ENCODE results near the gene QPCTL. TPM values are rescaled to one million over a fixed set of nuclear protein-coding genes. Genes with fewer than 3 reads are reported as not detected.

Gene QPCTL
- total and polyA plus RNA-seq, 2 of the 4 experiments (the other 2 are of a cell fraction): 6.6 to 11.5 TPM

- in situ Hi-C loops (cut with MboI; ENCODE audit: low sequenced_read_pairs): no loop called here
- H3K36me3 ChIP-seq (ENCODE audit: control insufficient read depth, insufficient read depth, low read length): no peaks in the 10 kb centered on the region
- H2BK5ac ChIP-seq (ENCODE audit: low read depth, low read length, poor library complexity, severe bottlenecking): no peak overlapping the region
- H3K9me1 ChIP-seq (ENCODE audit: insufficient read depth, low read length): no peaks in the 10 kb centered on the region
- no peak overlapping the region for H3K9ac ChIP-seq (ENCODE audit: low read depth, low read length)
- no peak overlapping the region for H3K27ac ChIP-seq (ENCODE audit: insufficient read depth, low read length)
- H4K20me1 ChIP-seq (ENCODE audit: insufficient read depth, low read length): no peaks in the 10 kb centered on the region
- H3K14ac ChIP-seq (replicated peaks; ENCODE audit: low read depth, low read length): no peak overlapping the region
- peak overlapping the region; percentile 50 for H2AK9ac ChIP-seq (replicated peaks; ENCODE audit: low read depth, low read length, poor library complexity)
- no peak overlapping the region for H3K56ac ChIP-seq (ENCODE audit: extremely low read depth, insufficient read depth, low read length)
- no TSS peak for BruUV-seq (replicated peaks)
- no peak overlapping the region for H2BK120ac ChIP-seq (ENCODE audit: low read depth, low read length)
- no peak overlapping the region for H3K4me3 ChIP-seq (ENCODE audit: insufficient read depth, low read depth, low read length)
- no peak overlapping the region for H4K91ac ChIP-seq (ENCODE audit: insufficient read depth, low read depth, low read length)
- 8% methylated on average over 8 of the region's 28 CpGs; no CpG with 5 or more reads in 1 of the 2 experiments for WGBS, 2 experiments (ENCODE audit: extremely low coverage in 2 of 2, insufficient read length in 1 of 2)
- H3K79me1 ChIP-seq (ENCODE audit: low read depth in 1 of 2, low read length in 2 of 2): no peaks in the 10 kb centered on the region; a peak in 1 of 4 replicates
- no peak for DNase-seq
- dilution Hi-C loops (cut with HindIII; ENCODE audit: low sequenced_read_pairs, unreplicated experiment): no loop called here
- H2BK15ac ChIP-seq (ENCODE audit: low read depth, low read length): no peak overlapping the region
- peaks cover 6% of the 10 kb centered on the region; the same call in 1 of the 2 replicates for H3K4me1 ChIP-seq (ENCODE audit: control insufficient read depth, insufficient read depth, low read length)
- H4K5ac ChIP-seq (ENCODE audit: low read depth, low read length): no peak overlapping the region
- TF ChIP-seq BHLHE40 (IDR thresholded peaks at IDR 0.05; ENCODE audit: low read depth, low read length): no peak
- TF ChIP-seq, protein P1, sequence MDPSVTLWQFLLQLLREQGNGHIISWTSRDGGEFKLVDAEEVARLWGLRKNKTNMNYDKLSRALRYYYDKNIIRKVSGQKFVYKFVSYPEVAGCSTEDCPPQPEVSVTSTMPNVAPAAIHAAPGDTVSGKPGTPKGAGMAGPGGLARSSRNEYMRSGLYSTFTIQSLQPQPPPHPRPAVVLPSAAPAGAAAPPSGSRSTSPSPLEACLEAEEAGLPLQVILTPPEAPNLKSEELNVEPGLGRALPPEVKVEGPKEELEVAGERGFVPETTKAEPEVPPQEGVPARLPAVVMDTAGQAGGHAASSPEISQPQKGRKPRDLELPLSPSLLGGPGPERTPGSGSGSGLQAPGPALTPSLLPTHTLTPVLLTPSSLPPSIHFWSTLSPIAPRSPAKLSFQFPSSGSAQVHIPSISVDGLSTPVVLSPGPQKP (IDR thresholded peaks at IDR 0.05; ENCODE audit: borderline replicate concordance, low read depth, low read length): no peak
- TF ChIP-seq SMC3 (IDR thresholded peaks at IDR 0.05; ENCODE audit: low read depth, low read length): no peak
- TF ChIP-seq CHD1 (IDR thresholded peaks at IDR 0.05; ENCODE audit: low read depth, low read length): no peak
- TF ChIP-seq RAD21 (IDR thresholded peaks at IDR 0.05; ENCODE audit: low read length): no peak
- no peak for TF ChIP-seq RCOR1 (IDR thresholded peaks at IDR 0.05; ENCODE audit: insufficient replicate concordance, low read length)
- TF ChIP-seq RFX5 (IDR thresholded peaks at IDR 0.05; ENCODE audit: low read depth, low read length): no peak
- TF ChIP-seq POLR2A (IDR thresholded peaks at IDR 0.05; ENCODE audit: low read depth, low read length): no peak
- TF ChIP-seq MAZ (IDR thresholded peaks at IDR 0.05; ENCODE audit: borderline replicate concordance, low read depth, low read length): no peak
- TF ChIP-seq, protein P2, sequence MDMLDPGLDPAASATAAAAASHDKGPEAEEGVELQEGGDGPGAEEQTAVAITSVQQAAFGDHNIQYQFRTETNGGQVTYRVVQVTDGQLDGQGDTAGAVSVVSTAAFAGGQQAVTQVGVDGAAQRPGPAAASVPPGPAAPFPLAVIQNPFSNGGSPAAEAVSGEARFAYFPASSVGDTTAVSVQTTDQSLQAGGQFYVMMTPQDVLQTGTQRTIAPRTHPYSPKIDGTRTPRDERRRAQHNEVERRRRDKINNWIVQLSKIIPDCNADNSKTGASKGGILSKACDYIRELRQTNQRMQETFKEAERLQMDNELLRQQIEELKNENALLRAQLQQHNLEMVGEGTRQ (IDR thresholded peaks at IDR 0.05; ENCODE audit: low read depth, low read length): no peak
- TF ChIP-seq NFE2L2 (IDR thresholded peaks at IDR 0.05; ENCODE audit: low read depth, low read length): no peak
- no peak for TF ChIP-seq FOS (IDR thresholded peaks at IDR 0.05; ENCODE audit: low read depth, low read length)
- TF ChIP-seq, protein P3, sequence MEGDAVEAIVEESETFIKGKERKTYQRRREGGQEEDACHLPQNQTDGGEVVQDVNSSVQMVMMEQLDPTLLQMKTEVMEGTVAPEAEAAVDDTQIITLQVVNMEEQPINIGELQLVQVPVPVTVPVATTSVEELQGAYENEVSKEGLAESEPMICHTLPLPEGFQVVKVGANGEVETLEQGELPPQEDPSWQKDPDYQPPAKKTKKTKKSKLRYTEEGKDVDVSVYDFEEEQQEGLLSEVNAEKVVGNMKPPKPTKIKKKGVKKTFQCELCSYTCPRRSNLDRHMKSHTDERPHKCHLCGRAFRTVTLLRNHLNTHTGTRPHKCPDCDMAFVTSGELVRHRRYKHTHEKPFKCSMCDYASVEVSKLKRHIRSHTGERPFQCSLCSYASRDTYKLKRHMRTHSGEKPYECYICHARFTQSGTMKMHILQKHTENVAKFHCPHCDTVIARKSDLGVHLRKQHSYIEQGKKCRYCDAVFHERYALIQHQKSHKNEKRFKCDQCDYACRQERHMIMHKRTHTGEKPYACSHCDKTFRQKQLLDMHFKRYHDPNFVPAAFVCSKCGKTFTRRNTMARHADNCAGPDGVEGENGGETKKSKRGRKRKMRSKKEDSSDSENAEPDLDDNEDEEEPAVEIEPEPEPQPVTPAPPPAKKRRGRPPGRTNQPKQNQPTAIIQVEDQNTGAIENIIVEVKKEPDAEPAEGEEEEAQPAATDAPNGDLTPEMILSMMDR (conservative IDR thresholded peaks at IDR 0.05; ENCODE audit: low read depth, low read length): no peak
- no peak for TF ChIP-seq MAFK (IDR thresholded peaks at IDR 0.05; ENCODE audit: low read depth, low read length)
- TF ChIP-seq CEBPB (IDR thresholded peaks at IDR 0.05; ENCODE audit: low read depth, low read length): no peak
- TF ChIP-seq MXI1 (IDR thresholded peaks at IDR 0.05; ENCODE audit: borderline replicate concordance, low read depth, low read length): no peak
- H2BK20ac ChIP-seq (ENCODE audit: low read depth, low read length): no peak overlapping the region
- 0 out of 2 replicates have a peak overlapping the region, but pooled peaks have one; percentile 51 for H3K4me2 ChIP-seq (ENCODE audit: low read depth, low read length)
- H3K23ac ChIP-seq (ENCODE audit: low read depth, low read length): no peak overlapping the region
- peaks cover 18% of the 10 kb centered on the region for H3K27me3 ChIP-seq (ENCODE audit: control insufficient read depth, insufficient read depth, low read length)
- no peaks in the 10 kb centered on the region for H3K9me3 ChIP-seq (ENCODE audit: control insufficient read depth, insufficient read depth, low read length)
- POLR2A ChIA-PET (ENCODE audit: unreplicated experiment): interaction anchor here (1.0 kb wide), 1 partner anchor 9 kb away, joined by 5 read pairs; the partner anchor contains the start of gene GIPR
- H3K4ac ChIP-seq (ENCODE audit: low read depth, low read length): no peak overlapping the region
- no peak overlapping the region for H3K18ac ChIP-seq (ENCODE audit: low read depth, low read length)
- intact Hi-C loops (cut with micrococcal nuclease): no loop called here
- H4K8ac ChIP-seq (ENCODE audit: low read depth in 2 of 2, low read length in 2 of 2): no peak overlapping the region
- peak overlapping the region; percentile 79 for H2AFZ ChIP-seq (replicated peaks; ENCODE audit: low read length, poor library complexity)
- CTCF ChIA-PET: interaction anchor here (1.0 kb wide), 2 partner anchors 35 to 41 kb away, joined by 4 to 5 read pairs; no protein-coding TSS in a partner anchor
- ATAC-seq (ENCODE audit: low read depth): no peak; the same call in 1 of the 2 replicates
- no peak overlapping the region for H2AK5ac ChIP-seq (ENCODE audit: low read depth, low read length)
These were observed 15.6 kb upstream of the QPCTL start for GRCh38 chr19:45676851-45677263.

Data from IMR-90 (cell line).